HCT116 (cell line): ENCODE results near the gene SSNA1.

Experiments
- POLR2A ChIP-seq: IDR thresholded peaks from 2 replicates; pipeline ENCODE4 v1.7.0; 2011; ENCODE audit warnings: borderline replicate concordance; ENCODE audit not compliant: insufficient read depth, insufficient read length; ENCODE audit errors: extremely low read depth
- TF ChIP-seq, protein P1 (sequence below), 3 experiments: fragments of 200-600 bp in 1 of 3; sonication (generic) in 1 of 3; IDR thresholded peaks in 2 of 3; conservative IDR thresholded peaks in 1 of 3; 2 replicates each; pipeline ENCODE4 v1.5.1; 2012 to 2017; ENCODE audit warnings: low read depth in 2 of 3, low read length in 2 of 3, antibody characterized with exemption in 1 of 3, borderline replicate concordance in 1 of 3, control low read depth in 1 of 3, mild to moderate bottlenecking in 1 of 3, mixed read lengths in 1 of 3, mixed run types in 1 of 3, moderate library complexity in 1 of 3; ENCODE audit not compliant: insufficient read depth in 1 of 3
- TF ChIP-seq, protein P2 (sequence below): IDR thresholded peaks from 2 replicates; pipeline ENCODE4 v1.6.1; 2011; ENCODE audit warnings: mild to moderate bottlenecking, low read length, moderate library complexity; ENCODE audit not compliant: insufficient replicate concordance; ENCODE audit errors: extremely low read depth

DNA sequence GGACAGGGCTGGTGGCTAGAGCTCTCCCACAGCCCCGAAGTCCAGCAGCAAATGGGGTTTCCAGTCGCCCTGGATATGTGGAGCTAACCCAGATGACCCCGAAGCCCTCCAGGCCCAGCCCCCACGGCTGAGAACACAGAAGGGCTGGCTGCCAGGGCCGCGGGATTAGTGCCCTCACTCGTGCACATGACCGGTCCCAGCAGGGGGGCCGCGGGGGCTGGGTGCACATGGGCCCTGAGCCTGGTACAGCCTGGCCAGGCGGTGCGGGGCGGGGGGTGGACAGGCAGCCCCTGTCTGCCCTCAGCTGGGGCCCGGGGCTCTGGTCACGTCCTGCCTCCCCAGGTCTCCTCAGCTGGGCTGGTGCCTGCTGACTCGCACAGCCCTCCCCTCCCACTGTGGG lies 5.9 kb downstream of the SSNA1 start:
- TF ChIP-seq, protein P1, sequence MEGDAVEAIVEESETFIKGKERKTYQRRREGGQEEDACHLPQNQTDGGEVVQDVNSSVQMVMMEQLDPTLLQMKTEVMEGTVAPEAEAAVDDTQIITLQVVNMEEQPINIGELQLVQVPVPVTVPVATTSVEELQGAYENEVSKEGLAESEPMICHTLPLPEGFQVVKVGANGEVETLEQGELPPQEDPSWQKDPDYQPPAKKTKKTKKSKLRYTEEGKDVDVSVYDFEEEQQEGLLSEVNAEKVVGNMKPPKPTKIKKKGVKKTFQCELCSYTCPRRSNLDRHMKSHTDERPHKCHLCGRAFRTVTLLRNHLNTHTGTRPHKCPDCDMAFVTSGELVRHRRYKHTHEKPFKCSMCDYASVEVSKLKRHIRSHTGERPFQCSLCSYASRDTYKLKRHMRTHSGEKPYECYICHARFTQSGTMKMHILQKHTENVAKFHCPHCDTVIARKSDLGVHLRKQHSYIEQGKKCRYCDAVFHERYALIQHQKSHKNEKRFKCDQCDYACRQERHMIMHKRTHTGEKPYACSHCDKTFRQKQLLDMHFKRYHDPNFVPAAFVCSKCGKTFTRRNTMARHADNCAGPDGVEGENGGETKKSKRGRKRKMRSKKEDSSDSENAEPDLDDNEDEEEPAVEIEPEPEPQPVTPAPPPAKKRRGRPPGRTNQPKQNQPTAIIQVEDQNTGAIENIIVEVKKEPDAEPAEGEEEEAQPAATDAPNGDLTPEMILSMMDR (IDR thresholded peaks at IDR 0.05 in 2 of 3, conservative IDR thresholded peaks at IDR 0.05 in 1 of 3; ENCODE audit: borderline replicate concordance in 1 of 3, insufficient read depth in 1 of 3, low read depth in 2 of 3, low read length in 2 of 3), result no peak
- no peak for TF ChIP-seq POLR2A
- TF ChIP-seq, protein P2, sequence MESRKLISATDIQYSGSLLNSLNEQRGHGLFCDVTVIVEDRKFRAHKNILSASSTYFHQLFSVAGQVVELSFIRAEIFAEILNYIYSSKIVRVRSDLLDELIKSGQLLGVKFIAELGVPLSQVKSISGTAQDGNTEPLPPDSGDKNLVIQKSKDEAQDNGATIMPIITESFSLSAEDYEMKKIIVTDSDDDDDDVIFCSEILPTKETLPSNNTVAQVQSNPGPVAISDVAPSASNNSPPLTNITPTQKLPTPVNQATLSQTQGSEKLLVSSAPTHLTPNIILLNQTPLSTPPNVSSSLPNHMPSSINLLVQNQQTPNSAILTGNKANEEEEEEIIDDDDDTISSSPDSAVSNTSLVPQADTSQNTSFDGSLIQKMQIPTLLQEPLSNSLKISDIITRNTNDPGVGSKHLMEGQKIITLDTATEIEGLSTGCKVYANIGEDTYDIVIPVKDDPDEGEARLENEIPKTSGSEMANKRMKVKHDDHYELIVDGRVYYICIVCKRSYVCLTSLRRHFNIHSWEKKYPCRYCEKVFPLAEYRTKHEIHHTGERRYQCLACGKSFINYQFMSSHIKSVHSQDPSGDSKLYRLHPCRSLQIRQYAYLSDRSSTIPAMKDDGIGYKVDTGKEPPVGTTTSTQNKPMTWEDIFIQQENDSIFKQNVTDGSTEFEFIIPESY, result no peak
